CD4-positive, alpha-beta T cell treated with Interleukin-6 at 100 ng/mL for 8 hours (primary cell): Measurements from ENCODE around the gene ALS2CL.
A peak's percentile ranks its signal among the peaks of the same experiment; 100 is the strongest.
"Not testable (repeated sequence)": the region's sequence is repeated elsewhere in the genome, so short reads cannot be mapped to it uniquely, and the experiment has no call there.

ENCODE experiments used
- DNase-seq: peaks from one replicate; pipeline ENCODE4 v3.0.0-alpha.2; 2020; ENCODE audit warnings: mixed read lengths, low spot score

Gene ALS2CL

DNA sequence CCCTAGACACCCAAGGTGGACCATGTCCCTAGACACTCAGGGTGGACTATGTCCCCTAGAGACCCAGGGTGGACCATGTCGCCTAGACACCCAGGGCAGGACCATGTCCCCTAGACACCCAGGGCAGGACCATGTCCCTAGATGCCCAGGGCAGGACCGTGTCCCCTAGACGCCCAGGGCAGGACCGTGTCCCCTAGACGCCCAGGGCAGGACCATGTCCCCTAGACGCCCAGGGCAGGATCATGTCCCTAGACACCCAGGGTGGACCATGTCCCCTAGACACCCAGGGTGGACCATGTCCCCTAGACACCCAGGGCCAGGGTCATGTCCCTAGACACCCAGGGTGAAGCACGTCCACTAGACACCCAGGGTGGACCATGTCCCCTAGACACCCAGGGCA is 10.9 kb upstream of the ALS2CL start:
- DNase-seq: not testable (repeated sequence)

- no peak for DNase-seq
Observed at GRCh38 chr3:46703013-46703520, 9.6 kb upstream of the ALS2CL start.

DNA sequence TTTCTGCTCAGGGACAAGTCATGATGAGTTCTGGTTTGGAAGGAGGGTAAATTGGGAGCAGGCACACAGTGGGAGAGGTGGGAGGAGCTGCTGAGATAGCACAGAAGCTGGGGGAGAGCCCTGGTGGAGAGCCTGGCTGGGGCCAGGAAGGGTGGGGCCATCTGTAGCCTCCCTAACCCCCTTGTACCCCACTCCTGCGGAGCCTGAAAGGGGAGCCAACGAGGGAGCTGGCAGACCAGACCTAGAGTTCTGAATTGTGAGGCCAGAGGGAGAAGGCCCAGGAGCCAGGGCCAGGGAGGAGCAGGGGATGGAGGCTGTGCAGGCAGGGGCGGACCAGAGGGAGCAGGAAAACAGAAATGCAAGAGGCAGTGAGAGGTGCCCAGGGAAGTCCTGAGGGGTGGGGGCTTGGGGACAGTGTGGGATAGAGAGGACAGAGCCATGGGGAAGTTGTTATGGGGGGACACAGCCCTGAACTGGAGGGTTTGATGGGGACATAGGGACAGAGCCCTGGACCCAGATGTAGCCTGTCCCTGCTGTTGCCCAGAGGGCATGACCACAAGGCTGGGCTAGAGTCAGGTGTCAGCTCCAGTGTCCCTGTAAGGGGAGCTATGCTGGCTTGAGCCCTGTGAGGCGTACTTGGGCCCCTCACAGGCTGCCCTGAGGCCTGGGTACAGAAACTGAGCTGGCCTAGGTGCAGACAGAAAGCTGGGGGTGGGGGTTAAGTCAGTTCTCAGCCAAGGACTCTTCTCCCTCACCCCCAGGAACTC is 8.9 kb upstream of the ALS2CL start:
- no peak for DNase-seq

- no peak for DNase-seq
Observed at GRCh38 chr3:46701181-46701939, 7.9 kb upstream of the ALS2CL start, which contains the start of gene TMIE. Gene TMIE (plus strand): TSS chr3:46701392. CDS start chr3:46701488, 96 bp downstream.

DNA sequence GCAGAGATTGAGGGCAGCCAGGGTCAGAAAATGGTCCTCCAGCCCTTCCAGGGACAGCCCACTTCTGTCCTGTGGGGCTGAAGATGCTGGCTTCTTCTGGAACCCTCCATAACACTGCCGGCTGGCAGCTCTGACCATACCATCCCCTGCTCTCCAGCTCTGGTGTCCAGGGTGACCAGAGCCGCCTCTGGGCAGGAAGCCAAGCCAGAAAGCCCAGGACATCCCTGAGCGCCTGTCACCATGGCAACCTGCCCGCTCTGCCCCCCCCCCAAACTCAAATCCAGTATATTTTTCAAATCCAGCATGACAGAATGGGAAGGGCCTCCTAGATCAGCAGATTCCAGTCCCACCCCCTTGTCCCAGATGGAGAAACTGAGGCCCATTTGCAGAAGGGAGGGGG is 7.3 kb upstream of the ALS2CL start:
- DNase-seq: no peak

- no peak for DNase-seq
Observed at GRCh38 chr3:46699676-46700523, 6.4 kb upstream of the ALS2CL start.

- no peak for DNase-seq
Observed at GRCh38 chr3:46695962-46696894, 2.7 kb upstream of the ALS2CL start.

- peak; percentile 53 for DNase-seq
Observed at GRCh38 chr3:46695177-46695961, 1.9 kb upstream of the ALS2CL start.

DNA sequence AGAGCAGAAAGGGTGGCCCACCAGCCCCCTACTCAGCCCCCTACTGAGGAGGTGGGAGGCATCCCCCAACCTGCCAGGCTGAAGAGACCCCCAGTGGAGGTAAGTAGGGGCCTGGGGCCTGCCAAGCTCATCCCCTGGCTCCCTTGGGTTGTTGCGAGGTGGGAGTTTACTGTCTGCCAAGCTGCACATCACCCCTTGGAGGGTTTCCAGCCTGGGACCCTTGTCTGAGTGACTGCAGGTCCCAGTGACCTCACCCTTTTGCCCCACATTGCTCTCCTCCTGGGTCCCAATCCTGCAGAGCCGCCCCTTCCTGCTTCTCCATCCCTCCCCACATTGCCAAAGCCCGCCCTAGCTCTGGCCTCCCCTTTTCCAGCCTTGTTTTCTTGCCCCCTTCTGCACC is 1.0 kb upstream of the ALS2CL start:
- DNase-seq: no peak

- DNase-seq: peak; percentile 47
Observed at GRCh38 chr3:46693892-46694226, 380 bp upstream of the ALS2CL start.

- no peak for DNase-seq
Observed at GRCh38 chr3:46692566-46692990, 901 bp downstream of the ALS2CL start.

GRCh38 chr3:46690798-46691197 is 2.7 kb downstream of the ALS2CL start:
- peak; percentile 21 for DNase-seq

- no peak for DNase-seq
Observed at GRCh38 chr3:46685446-46685845, 8.0 kb downstream of the ALS2CL start.

DNA sequence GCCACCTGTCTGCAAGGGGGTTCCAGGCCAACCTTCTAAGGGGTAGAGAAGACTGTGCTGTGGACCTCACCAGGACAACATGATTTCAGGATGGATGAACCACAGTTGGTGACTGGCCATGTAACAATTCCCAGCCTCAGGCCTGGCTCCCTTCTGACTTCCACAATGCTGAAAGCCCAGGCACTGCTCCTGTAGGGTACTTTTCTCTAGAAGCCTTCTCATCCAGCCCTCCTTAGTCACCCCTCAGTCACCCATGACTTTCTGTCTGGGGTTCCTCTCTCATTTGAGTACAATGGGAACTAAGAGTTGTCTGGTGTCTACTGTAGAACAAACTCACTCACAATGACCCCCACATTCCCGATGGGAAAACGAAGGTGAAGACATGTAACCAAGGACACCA is 8.6 kb downstream of the ALS2CL start:
- DNase-seq: no peak

DNA sequence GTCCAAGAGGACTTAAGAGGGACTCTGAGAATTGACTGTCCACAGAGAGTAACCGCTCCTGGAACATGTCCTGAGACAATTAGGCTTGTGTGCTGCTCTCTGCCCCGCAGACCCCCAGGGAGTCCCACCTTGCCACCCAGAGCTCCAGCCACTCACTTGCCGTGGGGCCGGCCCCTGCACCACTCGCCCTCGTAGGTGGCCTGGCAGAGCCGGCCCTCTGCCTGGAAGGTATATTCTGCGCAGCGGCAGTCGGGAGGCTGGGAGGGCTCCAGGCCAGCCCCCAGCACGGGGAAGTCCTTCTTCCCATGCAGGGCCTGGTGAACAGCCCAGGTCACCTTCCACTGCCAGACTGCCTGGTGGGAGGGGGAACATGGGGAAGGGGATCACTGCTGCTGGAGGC is 10.5 kb downstream of the ALS2CL start:
- no peak for DNase-seq

GRCh38 chr3:46681856-46682540 is 11.5 kb downstream of the ALS2CL start:
- DNase-seq: no peak

- no peak for DNase-seq
Observed at GRCh38 chr3:46681387-46681786, 12.1 kb downstream of the ALS2CL start.

DNA sequence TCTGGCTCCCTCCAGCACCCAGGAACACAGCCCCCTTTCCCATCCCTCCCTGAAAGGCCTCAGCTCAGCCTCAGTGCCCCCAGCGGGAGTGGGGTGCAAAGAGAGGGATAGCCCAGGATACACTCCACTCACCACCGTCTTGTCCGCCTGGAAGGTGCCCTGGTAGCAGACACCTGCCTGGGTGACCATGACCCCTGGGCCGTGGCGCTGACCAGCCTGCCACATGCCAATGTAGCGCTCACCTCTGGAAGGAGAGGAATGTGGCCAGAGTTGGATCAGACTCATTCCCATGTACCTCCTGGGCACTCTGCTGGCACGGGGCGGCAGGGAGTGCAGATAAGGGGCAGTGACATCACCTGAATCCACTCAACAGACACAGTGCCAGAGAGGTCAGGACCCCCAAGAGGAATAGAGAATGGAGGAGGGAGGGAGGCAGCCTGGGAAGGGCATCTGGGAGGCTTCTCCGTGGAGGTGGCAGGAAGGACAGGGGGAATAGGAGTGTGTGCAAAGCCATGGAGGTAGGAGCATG is 13.1 kb downstream of the ALS2CL start:
- DNase-seq: no peak

DNA sequence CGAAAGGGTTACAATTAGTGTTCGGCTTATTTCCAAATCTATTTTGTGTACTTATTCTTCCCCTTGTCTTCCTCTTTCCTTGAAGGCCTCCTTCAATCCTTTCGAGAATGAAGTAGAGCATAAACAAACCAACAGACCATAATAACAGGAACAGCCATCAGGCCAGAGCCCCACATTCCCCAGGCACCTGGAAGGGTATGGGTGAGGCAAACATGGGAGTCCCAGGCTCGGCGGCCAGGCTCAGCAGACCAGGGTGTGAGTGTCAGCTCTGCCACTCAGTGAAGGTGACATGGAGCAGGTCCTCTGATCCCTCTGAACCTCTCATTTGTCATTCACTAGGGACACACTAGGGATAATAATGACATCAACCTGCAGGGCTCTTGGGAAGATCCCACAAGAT is 13.8 kb downstream of the ALS2CL start:
- DNase-seq: no peak

- DNase-seq: no peak
Observed at GRCh38 chr3:46678280-46678679, 15.2 kb downstream of the ALS2CL start.
